Measurements from ENCODE around the gene GOLT1A. TPM values are rescaled to one million over a fixed set of nuclear protein-coding genes. Genes with fewer than 3 reads are reported as not detected.

The GOLT1A gene
- polyA plus RNA-seq, 3 donors, result not detected

GRCh38 chr1:204223129-204223860 is 9.5 kb upstream of the GOLT1A start:
- Mint-ChIP-seq H3K4me1 (peaks cover 6% of the 10 kb centered on the region), H3K4me3 (no peak overlapping the region), H3K9me3 (peaks cover 0 to 2% (median 0%) of the 10 kb centered on the region in 7 donors), H3K27me3 (ENCODE audit: low read depth in 3 of 3) (peaks cover 0 to 6% (median 1%) of the 10 kb centered on the region in 3 donors), H3K36me3 (no peaks in the 10 kb centered on the region), H3K27ac (no peak overlapping the region)
- no peaks in the 10 kb centered on the region for H3K79me2 ChIP-seq (ENCODE audit: insufficient read depth, low read length)
- no peak overlapping the region for H2AFZ ChIP-seq (ENCODE audit: insufficient read depth, low read depth, low read length, poor library complexity, severe bottlenecking)
- no peak for DNase-seq
- H3K27ac ChIP-seq (ENCODE audit: low read depth in 1 of 2, low read length in 2 of 2), result no peak overlapping the region
- no peaks in the 10 kb centered on the region for H3K9me3 ChIP-seq (replicated peaks in 1 of 2; ENCODE audit: control insufficient read depth in 1 of 2, insufficient read depth in 1 of 2, low read length in 2 of 2)
- H3K27me3 ChIP-seq (ENCODE audit: control insufficient read depth in 2 of 2, insufficient read depth in 2 of 2, low read length in 2 of 2), result no peaks in the 10 kb centered on the region
- H3K4me1 ChIP-seq (ENCODE audit: control insufficient read depth in 1 of 2, insufficient read depth in 2 of 2, low read length in 2 of 2), result no peaks in the 10 kb centered on the region
- no peak overlapping the region for H3K4me2 ChIP-seq (replicated peaks; ENCODE audit: extremely low read depth, low read length, poor library complexity, severe bottlenecking)
- no peaks in the 10 kb centered on the region for H3K36me3 ChIP-seq (replicated peaks in 1 of 2; ENCODE audit: control insufficient read depth in 1 of 2, insufficient read depth in 2 of 2, low read length in 2 of 2)
- H3K4me3 ChIP-seq (replicated peaks in 1 of 3; ENCODE audit: low read depth in 2 of 3, low read length in 3 of 3), result no peak overlapping the region
- H3K9ac ChIP-seq (ENCODE audit: insufficient read depth, low read length, poor library complexity, severe bottlenecking), result no peak overlapping the region
- TF ChIP-seq CTCF (IDR thresholded peaks at IDR 0.05), result no peak
- WGBS (ENCODE audit: insufficient coverage), result 97% methylated on average over 13 of the region's 17 CpGs
- H4K20me1 ChIP-seq (ENCODE audit: insufficient read depth, low read length), result no peaks in the 10 kb centered on the region
- intact Hi-C loops (cut with micrococcal nuclease), result no loop called here

DNA sequence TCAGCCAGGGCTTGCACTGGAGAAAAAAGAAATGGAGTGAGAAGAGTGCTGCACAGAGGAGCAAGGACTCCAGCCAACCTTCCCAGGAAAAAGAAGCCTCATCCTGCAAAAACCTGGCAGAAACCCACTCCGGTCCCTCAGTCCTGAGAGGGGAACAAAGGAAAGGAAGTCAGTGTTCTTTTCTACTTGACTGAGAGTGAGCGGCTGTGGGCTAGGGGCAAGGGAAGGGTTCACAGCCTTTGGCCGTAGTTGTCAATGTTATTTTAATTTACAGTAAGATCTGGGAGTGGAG is 8.9 kb upstream of the GOLT1A start:
- H3K4me3 Mint-ChIP-seq, result no peak overlapping the region

More for the DNA sequence above, 8.9 kb upstream of the GOLT1A start:
- peaks cover 0 to 2% (median 0%) of the 10 kb centered on the region in 7 donors for H3K9me3 Mint-ChIP-seq
- no peaks in the 10 kb centered on the region for H3K36me3 ChIP-seq (replicated peaks in 1 of 2; ENCODE audit: control insufficient read depth in 1 of 2, insufficient read depth in 2 of 2, low read length in 2 of 2)
- H3K4me2 ChIP-seq (replicated peaks; ENCODE audit: extremely low read depth, low read length, poor library complexity, severe bottlenecking), result no peak overlapping the region
- no peak overlapping the region for H3K9ac ChIP-seq (ENCODE audit: insufficient read depth, low read length, poor library complexity, severe bottlenecking)
- H3K4me3 ChIP-seq (replicated peaks in 1 of 3; ENCODE audit: low read depth in 2 of 3, low read length in 3 of 3), result no peak overlapping the region
- peaks cover 0 to 3% (median 1%) of the 10 kb centered on the region in 3 donors for H3K27me3 Mint-ChIP-seq (ENCODE audit: low read depth in 3 of 3)
- no peaks in the 10 kb centered on the region for H3K4me1 ChIP-seq (ENCODE audit: control insufficient read depth in 1 of 2, insufficient read depth in 2 of 2, low read length in 2 of 2)
- H3K27ac Mint-ChIP-seq, result no peak overlapping the region
- no peaks in the 10 kb centered on the region for H3K27me3 ChIP-seq (ENCODE audit: control insufficient read depth in 2 of 2, insufficient read depth in 2 of 2, low read length in 2 of 2)
- H3K4me1 Mint-ChIP-seq, result peaks cover 6% of the 10 kb centered on the region
- H2AFZ ChIP-seq (ENCODE audit: insufficient read depth, low read depth, low read length, poor library complexity, severe bottlenecking), result no peak overlapping the region
- intact Hi-C loops (cut with micrococcal nuclease), result no loop called here
- H3K9me3 ChIP-seq (replicated peaks in 1 of 2; ENCODE audit: control insufficient read depth in 1 of 2, insufficient read depth in 1 of 2, low read length in 2 of 2), result no peaks in the 10 kb centered on the region
- no peak for DNase-seq
- no peaks in the 10 kb centered on the region for H3K36me3 Mint-ChIP-seq
- no peaks in the 10 kb centered on the region for H4K20me1 ChIP-seq (ENCODE audit: insufficient read depth, low read length)
- no peaks in the 10 kb centered on the region for H3K79me2 ChIP-seq (ENCODE audit: insufficient read depth, low read length)
- H3K27ac ChIP-seq (ENCODE audit: low read depth in 1 of 2, low read length in 2 of 2), result no peak overlapping the region
- 100% methylated on average over 2 of the region's 3 CpGs for WGBS (ENCODE audit: insufficient coverage)
- no peak for TF ChIP-seq CTCF (IDR thresholded peaks at IDR 0.05)
